GM12878 (cell line): ENCODE results near the gene ARMC6. TPM values are rescaled to one million over a fixed set of nuclear protein-coding genes. Genes with fewer than 3 reads are reported as not detected.

Source experiments
- ATAC-seq: fragments of 200-7000 bp; cut with Tn5 transposase; 3 replicates; pipeline ENCODE4 v1.9.1; 2020; ENCODE audit warnings: mild to moderate bottlenecking, moderate library complexity
- BruUV-seq: library from RNA; stranded (reverse); fragments of 400-500 nt; replicated peaks from 2 replicates; lab custom pipeline; 2021; lab: Mats Ljungman, UMichigan
- CTCF ChIA-PET: fragments of 300-600 bp; sonication (Branson Sonifier 250); formaldehyde crosslinking; extraction: SDS; loops from one replicate; lab custom pipeline; 2021; ENCODE audit warnings: inconsistent platforms; lab: Yijun Ruan, JAX
- POLR2A ChIA-PET: fragments of 350-600 bp; formaldehyde crosslinking; extraction: SDS; loops from one replicate; lab custom pipeline; 2021; ENCODE audit warnings: inconsistent platforms; lab: Charles Lee
- RAD21 ChIA-PET: fragments of 300-600 bp; sonication (Branson Sonifier 250); formaldehyde crosslinking; loops from one replicate; lab custom pipeline; 2023; ENCODE audit warnings: antibody characterized with exemption; ENCODE audit not compliant: unreplicated experiment; lab: Charles Lee
- SMC1A ChIA-PET: fragments of 300-600 bp; sonication (Branson Sonifier 250); formaldehyde crosslinking; loops from one replicate; lab custom pipeline; 2023; ENCODE audit not compliant: unreplicated experiment, uncharacterized antibody; lab: Charles Lee
- DNase-seq: peaks from one replicate; pipeline ENCODE4 v3.0.0-alpha.2; 2011; ENCODE audit warnings: low read depth, low spot score
- FAIRE-seq: peaks from 3 replicates; lab custom pipeline; 2011; peaks lifted over from hg19 to GRCh38; lab: Jason Lieb, UNC
- H2AFZ ChIP-seq: 2 replicates; pipeline ENCODE4 v1.6.0; 2011; ENCODE audit warnings: low read depth, low read length, control low read depth; ENCODE audit not compliant: control insufficient read depth
- H3K27ac ChIP-seq: 2 replicates; pipeline ENCODE4 v1.5.1; 2011; ENCODE audit warnings: control low read depth; ENCODE audit not compliant: control insufficient read depth, insufficient read depth
- H3K27me3 ChIP-seq, 2 experiments: replicated peaks in 1 of 2; 2 replicates each; pipeline versions ENCODE4 v1.6.0 to v1.6.1; 2011; ENCODE audit warnings: low read length in 1 of 2; ENCODE audit not compliant: control insufficient read depth in 2 of 2, insufficient read depth in 2 of 2
- H3K36me3 ChIP-seq, 2 experiments: 2 replicates each; pipeline ENCODE4 v1.5.1; 2011; ENCODE audit warnings: low read length in 1 of 2; ENCODE audit not compliant: control insufficient read depth in 2 of 2, insufficient read depth in 2 of 2
- H3K4me1 ChIP-seq: 2 replicates; pipeline ENCODE4 v1.6.1; 2011; ENCODE audit warnings: mild to moderate bottlenecking, low read length, moderate library complexity, mixed read lengths; ENCODE audit not compliant: control insufficient read depth, insufficient read depth
- H3K4me2 ChIP-seq: 2 replicates; pipeline ENCODE4 v1.6.0; 2011; ENCODE audit warnings: control low read depth; ENCODE audit not compliant: control insufficient read depth, insufficient read depth
- H3K4me3 ChIP-seq: fragments of 200-600 bp; sonication (generic); 2 replicates; pipeline ENCODE4 v1.5.1; 2016
- H3K79me2 ChIP-seq: 2 replicates; pipeline ENCODE4 v1.6.0; 2011; ENCODE audit warnings: low read length; ENCODE audit not compliant: control insufficient read depth, insufficient read depth
- H3K9ac ChIP-seq: 2 replicates; pipeline ENCODE4 v1.8.0; 2011; ENCODE audit warnings: low read length, control low read depth, mixed read lengths; ENCODE audit not compliant: control insufficient read depth, insufficient read depth
- H3K9me3 ChIP-seq: replicated peaks from 3 replicates; pipeline ENCODE4 v1.5.1; 2011; ENCODE audit warnings: mild to moderate bottlenecking, low read length; ENCODE audit not compliant: control insufficient read depth, insufficient read depth
- H4K20me1 ChIP-seq: 2 replicates; pipeline ENCODE4 v1.6.0; 2011; ENCODE audit not compliant: control insufficient read depth, insufficient read depth
- BRCA1 ChIP-seq: IDR thresholded peaks from 2 replicates; pipeline ENCODE4 v1.6.1; 2011; ENCODE audit warnings: low read depth, low read length, improper control_type of control experiment
- CBX5 ChIP-seq: sonication (generic); IDR thresholded peaks from 2 replicates; pipeline ENCODE4 v1.6.1; 2016; ENCODE audit warnings: low read depth, moderate library complexity, mild to moderate bottlenecking, inconsistent platforms
- CREM ChIP-seq: IDR thresholded peaks from 2 replicates; pipeline ENCODE4 v1.6.1; 2014; ENCODE audit warnings: antibody characterized with exemption, low read depth
- FOXK2 ChIP-seq: fragments of 450-650 bp; IDR thresholded peaks from 2 replicates; pipeline ENCODE4 v1.6.1; 2017; ENCODE audit warnings: mild to moderate bottlenecking, moderate library complexity
- KDM1A ChIP-seq: fragments of 200-600 bp; sonication (generic); IDR thresholded peaks from 2 replicates; pipeline ENCODE4 v1.6.1; 2016; ENCODE audit warnings: borderline replicate concordance
- LARP7 ChIP-seq: fragments of 450-650 bp; IDR thresholded peaks from 2 replicates; pipeline ENCODE4 v1.6.1; 2017; ENCODE audit warnings: mild to moderate bottlenecking
- NRF1 ChIP-seq: conservative IDR thresholded peaks from 2 replicates; pipeline ENCODE4 v1.6.1; 2011; ENCODE audit warnings: mild to moderate bottlenecking, low read depth, low read length, improper control_type of control experiment
- SKIL ChIP-seq: fragments of 450-650 bp; IDR thresholded peaks from 2 replicates; pipeline ENCODE4 v1.6.1; 2017; ENCODE audit warnings: mild to moderate bottlenecking, low read depth, inconsistent platforms; ENCODE audit not compliant: poor library complexity, severe bottlenecking
- TARDBP ChIP-seq: IDR thresholded peaks from 2 replicates; pipeline ENCODE4 v1.6.1; 2016; ENCODE audit warnings: borderline replicate concordance
- WGBS: methylation state at CpG from one replicate; pipeline ENCODE4 v1.1.6; 2016; ENCODE audit warnings: low lambda C conversion rate; ENCODE audit not compliant: insufficient replicate concordance, insufficient coverage; ENCODE audit errors: missing lambda C conversion rate; 5-methylcytosine and 5-hydroxymethylcytosine counted together
- in situ Hi-C: fragments of 300-500 bp; cut with MboI; formaldehyde crosslinking; loops from 9 replicates; pipeline ENCODE4 v1.14.3; 2018; ENCODE audit warnings: mixed read lengths
- intact Hi-C: fragments of 100-400 bp; cut with micrococcal nuclease; formaldehyde crosslinking; loops from one replicate; pipeline ENCODE4 v1.14.2; 2022; ENCODE audit not compliant: unreplicated experiment
- polyA plus RNA-seq, 11 experiments: library from polyadenylated mRNA; depleted of rRNA in 4 of 11; unstranded in 6 of 11; stranded (reverse) in 5 of 11; fragments of >200 nt; fragmentation: Nextera tagmentation in 4 of 11; fragmentation: Illumina TruSeq in 1 of 11; extraction: Ambion mirVana in 4 of 11; extraction: Trizol in 1 of 11; gene quantifications; 1 replicate in 1 of 11; 2 replicates in 10 of 11; pipeline versions ENCODE4 v1.2.1 to v1.2.3, GENCODE V29; 2011 to 2016; ENCODE audit warnings: inconsistent platforms in 2 of 11, missing spikeins in 2 of 11, low read depth in 1 of 11
- total RNA-seq, 4 experiments: library from RNA; depleted of rRNA in 3 of 4; stranded (reverse); fragments of >200 nt in 3 of 4; fragmentation: Illumina TruSeq in 1 of 4; extraction: Trizol in 1 of 4; gene quantifications; 2 replicates each; pipeline versions ENCODE4 v1.2.1 to v1.2.3, GENCODE V29; 2013 to 2021

ARMC6 gene
- total and polyA plus RNA-seq, 10 of the 15 experiments (the other 5 are each of a cell fraction or from before 2014, with no cell fraction given): 1.1 to 64.4 (median 41.6) TPM

- TF ChIP-seq KDM1A (no peak), CREM (no peak), FOXK2 (no peak), TARDBP (no peak), BRCA1 (no peak), LARP7 (no peak), NRF1 (no peak), CBX5 (no peak), SKIL (no peak)
- TF ChIP-seq, all 136 proteins: peak for 0
- H2AFZ ChIP-seq: no peak overlapping the region
- ChIA-PET CTCF (interaction anchor here (0.7 kb wide), 1 partner anchor 19 kb away, joined by 3 read pairs; no protein-coding TSS in a partner anchor), RAD21 (no interaction called here), SMC1A (no interaction called here), POLR2A (no interaction called here)
- no TSS peak for BruUV-seq
- no peak overlapping the region for H3K4me2 ChIP-seq
- ATAC-seq (no peak), DNase-seq (no peak), FAIRE-seq (no peak)
- H3K4me3 ChIP-seq: no peak overlapping the region
- H4K20me1 ChIP-seq: no peaks in the 10 kb centered on the region; the same call in 1 of the 2 replicates
- H3K79me2 ChIP-seq: no peaks in the 10 kb centered on the region
- H3K4me1 ChIP-seq: no peaks in the 10 kb centered on the region
- no peaks in the 10 kb centered on the region for H3K9me3 ChIP-seq
- in situ Hi-C loops: no loop called here
- intact Hi-C loops: no loop called here
- H3K36me3 ChIP-seq: no peaks in the 10 kb centered on the region; a peak in 2 of 4 replicates
- H3K9ac ChIP-seq: no peak overlapping the region
- WGBS: 86% methylated on average over 1 of the region's 1 CpG
- no peak overlapping the region for H3K27ac ChIP-seq
- H3K27me3 ChIP-seq: no peaks in the 10 kb centered on the region
Measured at GRCh38 chr19:19076476-19076875, 43.1 kb downstream of the ARMC6 start.
